Central memory CD4-positive, alpha-beta T cell (primary cell): ENCODE measurements around the gene CLEC20A.

Source experiments
- DNase-seq: peaks from one replicate; pipeline ENCODE4 v3.0.0; 2022
- total RNA-seq, 3 experiments: gene quantifications; one replicate each; lab custom pipeline; 2026; lab: John Stamatoyannopoulos, UW

The CLEC20A gene
- 0 reads per million in 3 experiments for total RNA-seq

- no peak for DNase-seq
Observed at GRCh38 chr1:178496410-178497135, at the start of gene CLEC20A. TSS of gene CLEC20A (minus strand) at chr1:178496964. CDS start at chr1:178496939, 25 bp downstream.

GRCh38 chr1:178544531-178544930, 47.8 kb upstream of the CLEC20A start:
- no peak for DNase-seq

GRCh38 chr1:178543290-178543607, 46.5 kb upstream of the CLEC20A start:
- no peak for DNase-seq

DNA sequence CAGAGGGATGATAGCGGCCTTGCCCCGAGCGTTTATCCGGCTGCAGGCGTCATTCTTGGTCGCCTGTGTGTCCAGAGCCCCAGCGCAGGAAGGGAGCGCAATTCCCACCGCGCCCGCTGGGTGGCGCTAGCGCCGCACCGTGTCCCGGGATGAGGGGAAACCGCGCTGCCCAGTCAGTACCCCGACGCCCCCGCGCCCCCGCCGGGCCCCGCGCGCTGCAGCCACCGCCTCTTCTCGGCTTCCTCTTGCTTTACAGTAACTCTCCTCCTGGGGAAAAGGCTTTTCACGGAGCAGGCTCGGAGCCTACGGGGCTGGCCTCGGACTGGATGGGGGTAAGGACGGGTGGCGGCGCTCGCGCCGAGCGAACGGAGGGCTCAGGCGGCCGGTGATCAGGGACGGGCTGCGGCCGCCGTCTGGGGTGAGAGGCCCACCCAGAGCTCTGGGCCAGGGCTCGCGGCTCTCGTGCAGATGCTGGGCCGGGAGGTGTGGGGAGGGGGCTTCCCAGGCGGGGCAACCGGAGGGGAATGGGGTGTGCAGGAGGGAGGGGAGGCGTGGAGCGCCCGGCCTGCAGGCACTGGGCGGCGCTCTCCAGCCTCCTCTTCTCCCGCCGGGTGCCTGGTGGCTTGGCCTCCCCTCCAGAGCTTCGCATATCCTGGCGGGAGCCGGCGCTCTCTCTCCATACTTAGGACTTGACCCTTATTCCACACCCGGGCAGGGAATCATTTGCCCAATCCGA, 46.0 kb upstream of the CLEC20A start:
- peak; percentile 78 for DNase-seq

GRCh38 chr1:178541829-178542553, 45.2 kb upstream of the CLEC20A start:
- no peak for DNase-seq

- DNase-seq = no peak
Observed at GRCh38 chr1:178541379-178541778, 44.6 kb upstream of the CLEC20A start.

- DNase-seq = no peak
Observed at GRCh38 chr1:178540646-178541045, 43.9 kb upstream of the CLEC20A start.

GRCh38 chr1:178540204-178540603, 43.4 kb upstream of the CLEC20A start:
- DNase-seq = no peak

DNA sequence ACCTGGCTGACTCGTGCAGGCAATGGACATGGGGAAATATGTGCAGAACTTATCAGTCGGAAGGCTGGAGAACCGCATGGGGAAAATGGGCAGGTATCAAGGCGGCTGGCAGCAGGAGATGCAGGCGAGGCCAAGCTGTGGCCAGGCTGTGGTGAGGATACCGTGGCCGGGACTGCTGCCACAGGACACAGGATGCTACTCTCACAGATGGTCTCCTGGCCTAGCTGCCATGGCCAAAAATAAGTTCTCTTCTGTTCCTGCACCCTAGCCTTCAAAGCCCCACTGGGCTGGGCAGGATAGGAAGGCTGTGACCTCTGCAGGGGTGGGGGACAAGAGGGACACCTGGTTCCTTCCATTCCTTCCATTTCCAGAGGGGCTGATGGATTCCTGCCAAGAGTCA, 42.5 kb upstream of the CLEC20A start:
- DNase-seq = no peak

GRCh38 chr1:178538192-178538916, 41.6 kb upstream of the CLEC20A start:
- DNase-seq = no peak

GRCh38 chr1:178537382-178538090, 40.8 kb upstream of the CLEC20A start:
- no peak for DNase-seq

- DNase-seq = no peak
Observed at GRCh38 chr1:178536844-178537371, 40.1 kb upstream of the CLEC20A start.

DNA sequence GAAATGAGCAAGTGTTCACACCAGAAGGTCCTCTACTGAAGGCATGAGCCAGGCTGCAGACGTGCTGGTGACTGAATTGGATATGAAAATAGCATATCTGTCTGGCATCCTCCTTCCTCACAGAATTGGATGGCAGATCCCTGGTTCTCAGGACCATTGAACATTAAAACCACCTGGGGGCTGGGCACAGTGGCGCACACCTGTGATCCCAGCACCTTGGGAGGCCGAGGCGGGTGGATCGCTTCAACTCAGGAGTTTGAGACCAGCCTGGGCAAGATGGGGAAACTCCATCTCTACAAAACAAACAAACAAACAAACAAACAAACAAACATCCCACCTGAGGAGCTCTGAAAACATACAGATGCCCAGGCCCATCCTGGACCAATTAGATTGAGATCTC, 39.6 kb upstream of the CLEC20A start:
- no peak for DNase-seq

GRCh38 chr1:178534137-178534868, 37.5 kb upstream of the CLEC20A start:
- no peak for DNase-seq

GRCh38 chr1:178533121-178533946, 36.6 kb upstream of the CLEC20A start:
- DNase-seq = no peak

GRCh38 chr1:178532392-178532791, 35.6 kb upstream of the CLEC20A start:
- DNase-seq = peak; percentile 48

- DNase-seq = no peak
Observed at GRCh38 chr1:178531887-178532286, 35.1 kb upstream of the CLEC20A start.

- no peak for DNase-seq
Observed at GRCh38 chr1:178530502-178530901, 33.7 kb upstream of the CLEC20A start.

- no peak for DNase-seq
Observed at GRCh38 chr1:178530037-178530402, 33.3 kb upstream of the CLEC20A start.

GRCh38 chr1:178529364-178530036, 32.7 kb upstream of the CLEC20A start:
- DNase-seq = no peak
